GM21360 (cell line): ENCODE measurements around the gene TUB.

Experiments used
- ATAC-seq: cut with Tn5 transposase; IDR thresholded peaks from one replicate; pipeline ENCODE4 v1.9.1; 2021; ENCODE audit warnings: mild to moderate bottlenecking, moderate library complexity; ENCODE audit not compliant: unreplicated experiment

Gene TUB

GRCh38 chr11:8067929-8068575, 13.0 kb upstream of the TUB start:
- ATAC-seq: no peak

GRCh38 chr11:8068605-8069221, 12.3 kb upstream of the TUB start:
- no peak for ATAC-seq

- ATAC-seq: no peak
These were observed 11.2 kb upstream of the TUB start for GRCh38 chr11:8069771-8070170.

- ATAC-seq: no peak
These were observed 10.4 kb upstream of the TUB start for GRCh38 chr11:8070417-8071115.

- ATAC-seq: no peak
These were observed 9.1 kb upstream of the TUB start for GRCh38 chr11:8071616-8072581.

GRCh38 chr11:8075119-8075726, 5.8 kb upstream of the TUB start:
- no peak for ATAC-seq

GRCh38 chr11:8079111-8079675, 1.8 kb upstream of the TUB start:
- ATAC-seq: no peak

GRCh38 chr11:8080069-8080670, 841 bp upstream of the TUB start:
- no peak for ATAC-seq

- no peak for ATAC-seq
These were observed 710 bp downstream of the TUB start for GRCh38 chr11:8081591-8082250.

- ATAC-seq: no peak
These were observed 1.5 kb downstream of the TUB start for GRCh38 chr11:8082391-8083087.

GRCh38 chr11:8083088-8083395, 2.0 kb downstream of the TUB start:
- ATAC-seq: no peak

GRCh38 chr11:8083871-8084281, 2.9 kb downstream of the TUB start:
- ATAC-seq: no peak

GRCh38 chr11:8084352-8084751, 3.3 kb downstream of the TUB start:
- no peak for ATAC-seq

GRCh38 chr11:8085011-8085645, 4.1 kb downstream of the TUB start:
- no peak for ATAC-seq

GRCh38 chr11:8086001-8086479, 5.0 kb downstream of the TUB start:
- ATAC-seq: no peak

GRCh38 chr11:8086571-8086970, 5.6 kb downstream of the TUB start:
- ATAC-seq: no peak

GRCh38 chr11:8087185-8087584, 6.2 kb downstream of the TUB start:
- ATAC-seq: no peak

- no peak for ATAC-seq
These were observed 6.7 kb downstream of the TUB start for GRCh38 chr11:8087756-8088155.
